Activated CD8-positive, alpha-beta memory T cell treated with anti-CD3 and anti-CD28 coated beads, Interleukin-2, amount 10 ng/mL, durations not matched to agents 7 days and 5 days (primary cell): ENCODE data around the gene WSCD2. TPM values are rescaled to one million over a fixed set of nuclear protein-coding genes. Genes with fewer than 3 reads are reported as not detected.

Source experiments
- ATAC-seq: fragments of 150-1000 bp; cut with Tn5 transposase; one replicate; pipeline ENCODE4 v1.10.0; 2021; ENCODE audit warnings: moderate library complexity
- CTCF ChIA-PET: fragments of 350-600 bp; sonication (Branson Sonifier 250); formaldehyde crosslinking; loops from one replicate; lab custom pipeline; 2021; ENCODE audit warnings: antibody characterized with exemption; lab: Charles Lee
- DNase-seq: peaks from one replicate; pipeline ENCODE4 v3.0.0-alpha.2; 2020
- H3K27ac Mint-ChIP-seq: one replicate; pipeline ENCODE4 v1.8.0; 2021; ENCODE audit warnings: mild to moderate bottlenecking, mixed read lengths
- H3K27me3 Mint-ChIP-seq: one replicate; pipeline ENCODE4 v1.8.0; 2021; ENCODE audit warnings: mixed read lengths
- H3K36me3 Mint-ChIP-seq: one replicate; pipeline ENCODE4 v1.8.0; 2021; ENCODE audit warnings: mild to moderate bottlenecking, mixed read lengths
- H3K4me1 Mint-ChIP-seq: one replicate; pipeline ENCODE4 v1.8.0; 2021; ENCODE audit warnings: mixed read lengths
- H3K4me3 Mint-ChIP-seq: one replicate; pipeline ENCODE4 v1.8.0; 2021; ENCODE audit warnings: mild to moderate bottlenecking, moderate library complexity, mixed read lengths
- H3K9me3 Mint-ChIP-seq: one replicate; pipeline ENCODE4 v1.8.0; 2022; ENCODE audit warnings: low read depth, mixed read lengths
- total RNA-seq, 2 experiments: library from RNA; stranded (reverse); gene quantifications; one replicate each; pipeline ENCODE4 v1.2.3, GENCODE V29; 2021

Gene WSCD2
- total RNA-seq, 2 experiments from 2014 or later = not detected

- no peak overlapping the region for H3K27ac Mint-ChIP-seq
- H3K9me3 Mint-ChIP-seq = no peaks in the 10 kb centered on the region
- H3K36me3 Mint-ChIP-seq = no peaks in the 10 kb centered on the region
- peaks cover 10% of the 10 kb centered on the region for H3K27me3 Mint-ChIP-seq
- CTCF ChIA-PET = no interaction called here
- no peak overlapping the region for H3K4me3 Mint-ChIP-seq
- no peaks in the 10 kb centered on the region for H3K4me1 Mint-ChIP-seq
- ATAC-seq (no peak), DNase-seq (no peak)
Observed at GRCh38 chr12:108234158-108234557, 105.1 kb downstream of the WSCD2 start.

DNA sequence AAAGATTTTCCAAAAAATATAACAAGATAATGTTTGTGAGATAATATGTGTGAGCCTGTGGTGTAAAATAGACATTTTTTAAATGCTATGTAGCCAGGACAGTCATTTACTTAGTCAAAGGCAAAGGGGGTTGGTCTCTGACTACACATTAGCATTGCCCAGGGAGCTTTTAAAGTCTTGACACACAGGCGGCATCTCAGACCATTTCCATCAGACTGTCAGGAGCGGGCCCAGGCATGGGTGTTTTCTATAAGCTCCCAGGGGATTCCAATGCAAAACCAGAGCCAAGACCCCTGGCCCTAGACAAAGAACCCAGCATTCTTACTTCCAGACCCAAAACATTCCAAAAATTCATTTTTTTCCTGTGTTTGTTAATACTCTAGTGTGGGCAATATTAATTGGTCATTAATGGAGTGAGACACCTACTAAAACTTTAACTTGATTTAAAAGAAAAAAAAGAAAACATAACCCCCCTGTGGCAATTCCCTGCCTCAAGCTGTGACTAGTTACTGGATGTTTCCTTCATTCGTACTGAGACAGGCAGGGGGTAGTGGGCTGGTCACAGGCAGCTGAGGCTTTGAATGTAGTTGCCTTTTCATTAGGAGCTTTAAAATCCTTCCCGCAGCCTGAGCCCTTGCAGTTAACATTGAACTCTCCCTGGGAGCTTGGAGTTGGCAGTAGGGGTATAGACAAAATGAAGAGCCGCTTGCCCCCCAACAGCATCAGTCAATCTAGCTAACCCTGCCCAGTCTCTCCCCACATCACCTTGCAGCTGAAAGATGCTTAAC is 106.3 kb downstream of the WSCD2 start:
- H3K27ac Mint-ChIP-seq = no peak overlapping the region
- no peak overlapping the region for H3K4me3 Mint-ChIP-seq
- H3K9me3 Mint-ChIP-seq = no peaks in the 10 kb centered on the region
- H3K4me1 Mint-ChIP-seq = no peaks in the 10 kb centered on the region
- ATAC-seq (no peak), DNase-seq (no peak)
- no peaks in the 10 kb centered on the region for H3K36me3 Mint-ChIP-seq
- CTCF ChIA-PET = no interaction called here
- peaks cover 10% of the 10 kb centered on the region for H3K27me3 Mint-ChIP-seq

GRCh38 chr12:108235985-108236263 is 106.8 kb downstream of the WSCD2 start:
- Mint-ChIP-seq H3K4me1 (no peaks in the 10 kb centered on the region), H3K27me3 (peaks cover 6% of the 10 kb centered on the region), H3K9me3 (no peaks in the 10 kb centered on the region), H3K4me3 (no peak overlapping the region), H3K36me3 (no peaks in the 10 kb centered on the region), H3K27ac (no peak overlapping the region)
- DNase-seq (no peak), ATAC-seq (no peak)
- CTCF ChIA-PET = no interaction called here

DNA sequence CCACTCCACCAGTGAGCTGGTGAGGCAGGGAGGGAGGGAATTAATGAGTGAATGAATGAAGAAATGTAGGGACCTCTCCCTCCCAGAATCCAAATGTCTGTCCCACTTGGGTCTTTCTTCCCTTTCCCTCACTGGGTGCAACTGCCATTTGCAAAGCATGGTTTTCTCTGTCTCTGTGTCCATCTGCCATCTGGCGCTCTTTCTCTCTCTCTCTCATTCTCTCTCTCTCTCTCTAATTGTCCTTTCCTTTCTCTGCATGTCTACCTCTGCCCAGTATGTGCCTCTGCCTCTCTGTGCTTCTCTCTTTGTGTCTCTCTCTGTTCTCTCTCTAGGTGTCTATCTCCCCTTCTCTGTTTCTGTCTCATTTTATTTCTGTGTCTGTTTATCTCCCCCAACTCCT is 107.3 kb downstream of the WSCD2 start:
- Mint-ChIP-seq H3K9me3 (no peaks in the 10 kb centered on the region), H3K4me1 (no peaks in the 10 kb centered on the region), H3K27ac (no peak overlapping the region), H3K27me3 (peaks cover 6% of the 10 kb centered on the region), H3K36me3 (no peaks in the 10 kb centered on the region), H3K4me3 (no peak overlapping the region)
- no peak for DNase-seq
- CTCF ChIA-PET = no interaction called here
- no peak for ATAC-seq

- Mint-ChIP-seq H3K27me3 (peaks cover 6% of the 10 kb centered on the region), H3K4me1 (no peaks in the 10 kb centered on the region), H3K9me3 (no peaks in the 10 kb centered on the region), H3K36me3 (no peaks in the 10 kb centered on the region), H3K27ac (no peak overlapping the region), H3K4me3 (no peak overlapping the region)
- no peak for ATAC-seq
- CTCF ChIA-PET = interaction anchor here (1.4 kb wide), 1 partner anchor 10 kb away, joined by 3 read pairs; no protein-coding TSS in a partner anchor
- no peak for DNase-seq
Observed at GRCh38 chr12:108237272-108237671, 108.2 kb downstream of the WSCD2 start.

DNA sequence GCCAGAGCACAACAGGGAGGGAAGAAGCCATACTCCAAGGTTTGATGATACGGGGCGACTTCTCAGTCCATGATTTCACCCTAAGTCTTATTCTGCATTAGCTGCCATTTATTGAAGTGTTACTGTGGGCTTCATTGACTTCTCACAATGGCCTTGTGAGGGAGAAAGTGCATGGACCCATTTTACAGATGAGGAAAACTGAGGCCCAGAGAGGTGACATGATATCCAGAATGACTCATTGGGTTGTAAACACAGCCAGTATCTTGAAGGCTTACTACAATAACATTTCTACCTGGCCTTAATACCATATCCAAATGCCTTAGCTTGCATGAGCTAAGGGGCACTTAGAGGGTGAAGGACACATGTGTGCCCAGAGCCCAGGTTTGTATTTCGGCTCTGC is 109.4 kb downstream of the WSCD2 start:
- no peak for DNase-seq
- Mint-ChIP-seq H3K4me1 (no peaks in the 10 kb centered on the region), H3K27me3 (peaks cover 6% of the 10 kb centered on the region), H3K9me3 (no peaks in the 10 kb centered on the region), H3K36me3 (no peaks in the 10 kb centered on the region), H3K27ac (no peak overlapping the region), H3K4me3 (no peak overlapping the region)
- no peak for ATAC-seq
- CTCF ChIA-PET = no interaction called here

DNA sequence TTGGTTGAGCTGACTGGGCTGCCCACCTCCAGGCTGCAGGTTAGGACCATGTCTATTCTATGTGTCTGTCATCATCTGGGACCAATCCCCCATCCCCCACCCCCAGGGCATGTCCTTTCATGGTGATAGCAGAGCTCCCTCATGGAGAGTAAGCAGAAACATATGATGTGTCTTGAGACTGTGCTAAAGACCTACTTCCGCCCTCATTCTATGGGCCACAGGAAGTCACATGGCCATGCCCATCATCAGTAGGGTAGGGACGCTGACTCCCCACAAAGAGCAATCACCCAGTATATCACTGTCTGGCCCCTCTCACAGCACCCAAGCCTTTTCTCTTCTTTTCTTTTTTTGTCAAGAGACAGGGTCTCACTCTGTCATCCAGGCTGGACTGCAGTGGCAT is 110.3 kb downstream of the WSCD2 start:
- H3K36me3 Mint-ChIP-seq = no peaks in the 10 kb centered on the region
- H3K4me1 Mint-ChIP-seq = no peaks in the 10 kb centered on the region
- no peaks in the 10 kb centered on the region for H3K9me3 Mint-ChIP-seq
- no peak overlapping the region for H3K27ac Mint-ChIP-seq
- CTCF ChIA-PET = no interaction called here
- peaks cover 6% of the 10 kb centered on the region for H3K27me3 Mint-ChIP-seq
- DNase-seq (no peak), ATAC-seq (no peak)
- H3K4me3 Mint-ChIP-seq = no peak overlapping the region

DNA sequence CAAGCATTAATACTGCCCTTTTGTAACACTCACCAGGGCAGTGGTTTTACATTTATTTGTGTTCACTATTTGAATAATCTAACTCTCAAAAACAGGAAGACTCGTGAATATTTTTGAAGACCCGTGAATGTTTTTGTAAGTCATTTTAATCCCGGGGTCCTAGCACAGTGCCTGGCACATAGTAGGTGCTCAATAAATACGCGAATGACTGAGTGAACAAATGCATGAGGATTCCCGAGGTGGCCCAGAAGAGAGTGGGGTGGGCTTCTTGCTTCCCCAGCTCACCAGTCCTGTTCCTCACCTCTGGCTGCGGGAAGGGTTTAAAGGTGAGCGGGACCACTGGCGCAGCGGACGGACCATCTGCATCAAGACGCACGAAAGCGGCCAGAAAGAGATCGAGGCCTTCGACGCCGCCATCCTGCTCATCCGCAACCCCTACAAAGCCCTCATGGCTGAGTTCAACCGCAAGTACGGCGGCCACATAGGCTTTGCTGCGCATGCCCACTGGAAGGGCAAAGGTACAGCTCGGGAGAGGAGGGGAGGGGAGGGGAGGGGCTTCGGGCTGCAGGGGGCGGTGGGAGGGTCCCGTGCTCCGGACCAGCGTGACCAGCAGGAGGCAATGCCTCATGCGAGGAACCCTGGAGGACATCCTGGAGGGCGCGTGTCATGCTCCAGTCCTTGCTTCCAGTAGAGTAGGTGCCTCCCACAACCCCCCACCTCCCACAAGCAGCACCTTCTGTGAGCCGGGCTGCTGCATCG is 111.1 kb downstream of the WSCD2 start:
- no peak overlapping the region for H3K4me3 Mint-ChIP-seq
- H3K27me3 Mint-ChIP-seq = peaks cover 6% of the 10 kb centered on the region
- DNase-seq = no peak
- H3K9me3 Mint-ChIP-seq = no peaks in the 10 kb centered on the region
- H3K4me1 Mint-ChIP-seq = no peaks in the 10 kb centered on the region
- no peak for ATAC-seq
- no peak overlapping the region for H3K27ac Mint-ChIP-seq
- CTCF ChIA-PET = no interaction called here
- no peaks in the 10 kb centered on the region for H3K36me3 Mint-ChIP-seq

DNA sequence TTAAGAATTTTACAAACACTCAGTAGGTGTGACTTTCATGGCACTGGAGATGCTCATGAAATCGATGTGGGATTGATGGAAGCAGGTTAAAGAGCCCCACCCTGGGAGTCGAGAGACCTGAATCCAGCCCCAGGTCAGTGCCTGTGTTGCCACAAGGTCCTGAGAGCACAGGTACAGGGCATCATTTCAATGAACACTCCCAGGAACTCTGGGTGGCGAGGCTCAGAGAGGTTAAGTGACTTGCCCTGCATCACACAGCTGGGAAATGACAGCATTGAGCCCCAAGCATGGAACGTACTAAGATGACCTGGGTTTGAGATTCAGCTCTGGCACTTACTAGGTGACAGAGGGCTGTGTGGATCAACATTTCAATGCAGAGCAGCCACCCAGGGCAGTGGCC is 111.8 kb downstream of the WSCD2 start:
- Mint-ChIP-seq H3K4me3 (no peak overlapping the region), H3K27me3 (peaks cover 6% of the 10 kb centered on the region), H3K9me3 (no peaks in the 10 kb centered on the region), H3K36me3 (no peaks in the 10 kb centered on the region), H3K4me1 (no peaks in the 10 kb centered on the region), H3K27ac (no peak overlapping the region)
- no peak for DNase-seq
- CTCF ChIA-PET = no interaction called here
- no peak for ATAC-seq

DNA sequence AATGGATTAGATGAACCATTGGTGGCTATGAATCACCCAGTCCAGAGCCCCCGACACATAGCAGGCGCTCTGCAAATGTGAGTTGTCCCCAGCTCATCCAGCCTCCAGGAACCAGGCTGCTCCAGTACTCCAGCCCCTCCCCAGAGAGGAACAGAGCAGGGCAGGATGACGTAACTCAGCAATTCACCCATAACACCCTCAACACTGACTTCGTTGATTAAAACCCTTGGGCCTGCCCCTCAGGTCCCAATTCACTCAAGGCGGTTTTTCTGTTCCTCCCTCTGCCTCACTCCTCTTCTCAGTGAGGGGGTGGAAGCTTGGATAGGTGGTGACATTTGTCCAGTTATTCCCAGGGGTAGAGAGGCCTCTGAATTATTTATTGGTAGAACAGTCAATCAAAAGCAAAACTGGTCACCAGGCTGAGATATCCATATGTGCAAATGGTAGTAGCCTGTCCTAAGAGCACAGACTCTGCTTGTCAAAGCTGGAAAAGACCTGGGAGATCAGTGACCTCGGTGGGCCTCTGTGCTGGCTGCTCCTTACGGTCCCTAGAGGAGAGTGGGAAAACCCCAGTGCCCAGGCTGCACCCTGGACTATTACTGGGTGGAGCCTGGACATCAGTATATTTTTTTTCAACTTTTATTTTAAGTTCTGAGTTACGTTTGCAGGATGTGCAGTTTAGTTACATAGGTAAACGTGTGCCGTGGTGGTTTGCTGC is 113.1 kb downstream of the WSCD2 start:
- Mint-ChIP-seq H3K27me3 (no peaks in the 10 kb centered on the region), H3K4me3 (no peak overlapping the region), H3K4me1 (no peaks in the 10 kb centered on the region), H3K27ac (no peak overlapping the region), H3K36me3 (no peaks in the 10 kb centered on the region), H3K9me3 (no peaks in the 10 kb centered on the region)
- ATAC-seq = no peak
- CTCF ChIA-PET = no interaction called here
- DNase-seq = no peak

DNA sequence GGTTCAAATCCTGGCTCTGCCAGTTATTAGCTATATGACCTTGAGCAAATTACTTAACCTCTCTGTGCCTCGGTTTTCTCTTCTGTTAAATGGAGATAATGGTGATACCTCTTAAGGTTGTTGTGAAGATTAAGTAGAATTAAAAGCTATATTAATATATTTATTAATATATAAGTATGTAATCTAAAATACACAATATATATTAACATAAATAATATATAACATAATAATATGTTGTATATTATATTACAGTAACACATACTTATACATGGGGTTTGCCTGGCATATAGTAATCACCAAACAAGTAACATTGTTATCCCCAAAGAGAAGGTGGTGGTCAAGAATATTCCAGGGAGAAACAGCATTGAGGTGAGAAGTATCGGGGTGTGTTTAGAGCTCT is 118.0 kb downstream of the WSCD2 start:
- Mint-ChIP-seq H3K9me3 (no peaks in the 10 kb centered on the region), H3K27ac (no peak overlapping the region), H3K4me3 (no peak overlapping the region), H3K27me3 (peaks cover 2% of the 10 kb centered on the region), H3K36me3 (no peaks in the 10 kb centered on the region), H3K4me1 (no peaks in the 10 kb centered on the region)
- ATAC-seq = no peak
- DNase-seq = no peak
- CTCF ChIA-PET = interaction anchor here (0.7 kb wide), 1 partner anchor 10 kb away, joined by 3 read pairs; no protein-coding TSS in a partner anchor

- DNase-seq (no peak), ATAC-seq (no peak)
- Mint-ChIP-seq H3K36me3 (no peaks in the 10 kb centered on the region), H3K27ac (no peak overlapping the region), H3K4me1 (no peaks in the 10 kb centered on the region), H3K9me3 (no peaks in the 10 kb centered on the region), H3K4me3 (no peak overlapping the region), H3K27me3 (peaks cover 6% of the 10 kb centered on the region)
- CTCF ChIA-PET = interaction anchor here (0.7 kb wide), 1 partner anchor 11 kb away, joined by 3 read pairs; no protein-coding TSS in a partner anchor
Observed at GRCh38 chr12:108248011-108248410, 118.9 kb downstream of the WSCD2 start.

- Mint-ChIP-seq H3K27me3 (peaks cover 9% of the 10 kb centered on the region), H3K27ac (no peak overlapping the region), H3K36me3 (no peaks in the 10 kb centered on the region), H3K4me1 (no peaks in the 10 kb centered on the region), H3K4me3 (no peak overlapping the region), H3K9me3 (no peaks in the 10 kb centered on the region)
- ATAC-seq (no peak), DNase-seq (no peak)
- CTCF ChIA-PET = no interaction called here
Observed at GRCh38 chr12:108252523-108252922, 123.4 kb downstream of the WSCD2 start.

DNA sequence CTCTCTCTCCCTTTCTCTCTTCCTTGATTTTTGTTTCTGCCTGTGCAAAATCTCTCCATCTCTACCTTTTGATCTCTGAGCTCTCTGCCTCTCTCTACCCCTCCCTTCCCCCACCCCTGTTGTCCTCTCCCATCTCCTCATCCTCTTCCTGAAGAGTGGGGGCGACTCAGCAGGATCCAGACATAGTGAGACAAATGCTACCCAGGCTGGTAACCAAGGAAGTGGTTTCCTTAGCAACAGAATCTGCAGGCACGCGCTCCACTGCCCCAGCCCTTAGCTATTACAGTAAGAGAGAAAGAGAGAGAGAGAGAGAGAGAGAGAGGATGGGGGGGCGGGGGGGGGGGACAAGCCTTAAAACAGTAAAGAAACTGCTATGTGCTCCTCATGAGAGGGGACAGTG is 124.5 kb downstream of the WSCD2 start:
- CTCF ChIA-PET = no interaction called here
- H3K27me3 Mint-ChIP-seq = peaks cover 9% of the 10 kb centered on the region
- H3K4me3 Mint-ChIP-seq = no peak overlapping the region
- H3K36me3 Mint-ChIP-seq = no peaks in the 10 kb centered on the region
- no peaks in the 10 kb centered on the region for H3K4me1 Mint-ChIP-seq
- no peak overlapping the region for H3K27ac Mint-ChIP-seq
- H3K9me3 Mint-ChIP-seq = no peaks in the 10 kb centered on the region
- ATAC-seq (no peak), DNase-seq (no peak)
